GM19025 (cell line): ENCODE measurements around the gene CFHR5.
"Not testable (repeated sequence)": the region's sequence is repeated elsewhere in the genome, so short reads cannot be mapped to it uniquely, and the experiment has no call there.

Experiments used
- ATAC-seq: cut with Tn5 transposase; IDR thresholded peaks from one replicate; pipeline ENCODE4 v1.9.1; 2021; ENCODE audit warnings: mild to moderate bottlenecking, low read depth, moderate library complexity; ENCODE audit not compliant: unreplicated experiment

CFHR5 gene

DNA sequence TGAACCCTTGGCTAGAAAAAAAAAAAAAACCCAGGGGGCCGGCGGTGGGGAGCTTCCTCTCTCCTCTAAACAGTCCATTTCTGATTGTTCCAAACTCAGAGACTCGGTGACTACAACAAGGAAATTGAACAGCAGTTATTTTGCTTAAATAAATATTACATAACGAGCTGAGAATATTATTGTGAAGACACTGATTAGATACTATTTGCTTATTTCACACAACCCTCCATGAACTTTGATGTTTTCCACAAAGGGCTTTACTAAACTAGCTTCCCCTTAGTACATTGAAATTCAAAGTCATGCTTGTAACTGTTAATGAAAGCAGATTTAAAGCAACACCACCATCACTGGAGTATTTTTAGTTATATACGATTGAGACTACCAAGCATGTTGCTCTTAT is at the start of gene CFHR5:
CFHR5 (plus strand) TSS at position 279 of the 400 bp plus-strand sequence; CDS start at position 388, 109 bp downstream.
- no peak for ATAC-seq

DNA sequence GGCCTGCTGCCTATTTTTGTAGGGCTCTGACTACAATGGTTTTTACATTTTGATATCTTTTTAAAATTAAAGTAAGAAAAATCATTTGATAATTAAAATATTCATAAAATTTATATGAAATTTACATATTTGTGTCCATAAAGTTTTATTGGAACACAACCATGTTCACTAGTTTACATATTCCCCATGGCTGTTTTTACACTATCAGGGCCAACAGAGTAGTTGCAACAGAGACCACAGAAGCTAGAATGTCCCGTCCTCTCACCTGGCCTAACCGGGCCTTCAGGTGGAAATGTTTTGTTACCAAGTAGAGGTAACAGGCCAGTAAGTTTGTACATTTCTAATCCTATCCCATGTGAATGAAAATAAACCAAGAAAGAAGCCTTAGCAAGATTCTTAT is 44.5 kb upstream of the CFHR5 start:
- not testable (repeated sequence) for ATAC-seq

DNA sequence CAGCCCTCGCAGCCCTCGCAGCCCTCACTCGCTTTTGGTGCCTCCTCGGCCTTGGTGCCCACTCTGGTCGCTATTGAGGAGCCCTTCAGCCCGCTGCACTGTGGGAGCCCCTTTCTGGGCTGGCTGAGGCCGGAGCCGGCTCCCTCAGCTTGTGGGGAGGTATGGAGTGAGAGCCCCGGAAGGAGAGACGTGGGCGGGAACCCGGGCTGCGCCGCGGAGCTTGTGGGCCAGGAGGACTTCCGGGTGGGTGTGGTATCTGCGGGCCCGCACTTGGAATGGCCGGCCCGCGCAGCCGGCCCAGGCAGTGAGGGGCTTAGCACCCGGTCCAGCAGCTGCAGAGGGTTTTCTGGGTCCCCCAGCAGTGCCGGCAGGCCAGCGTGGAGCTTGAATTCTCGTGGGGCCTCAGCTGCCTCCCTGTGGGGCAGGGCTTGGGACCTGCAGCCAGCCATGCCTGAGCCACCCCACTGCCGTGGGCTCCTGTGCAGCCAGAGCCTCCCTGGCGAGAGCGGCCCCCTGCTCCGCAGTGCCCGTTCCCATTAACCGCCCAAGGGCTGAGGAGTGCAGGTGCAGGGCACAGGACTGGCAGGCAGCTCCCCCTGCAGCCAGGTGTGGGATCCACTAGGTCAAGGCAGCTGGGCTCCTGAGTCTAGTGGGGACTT is 43.7 kb upstream of the CFHR5 start:
- no peak for ATAC-seq

DNA sequence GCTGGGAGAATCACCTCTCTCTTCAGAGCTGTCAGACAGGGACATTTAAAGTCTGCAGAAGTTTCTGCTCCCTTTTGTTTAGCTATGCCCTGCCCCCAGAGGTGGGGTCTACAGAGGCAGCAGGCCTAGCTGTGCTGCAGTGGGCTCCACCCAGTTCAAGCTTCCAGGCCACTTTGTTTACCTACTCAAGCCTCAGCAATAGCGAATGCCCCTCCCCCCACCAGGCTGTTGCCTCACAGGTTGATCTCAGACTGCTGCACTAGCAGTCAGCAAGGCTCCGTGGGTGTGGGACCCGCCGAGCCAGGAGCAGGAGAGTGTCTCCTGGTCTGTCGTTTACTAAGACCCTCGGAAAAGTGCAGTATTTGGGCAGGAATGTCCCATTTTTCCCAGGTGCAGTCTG is 35.9 kb upstream of the CFHR5 start:
- ATAC-seq, result not testable (repeated sequence)

DNA sequence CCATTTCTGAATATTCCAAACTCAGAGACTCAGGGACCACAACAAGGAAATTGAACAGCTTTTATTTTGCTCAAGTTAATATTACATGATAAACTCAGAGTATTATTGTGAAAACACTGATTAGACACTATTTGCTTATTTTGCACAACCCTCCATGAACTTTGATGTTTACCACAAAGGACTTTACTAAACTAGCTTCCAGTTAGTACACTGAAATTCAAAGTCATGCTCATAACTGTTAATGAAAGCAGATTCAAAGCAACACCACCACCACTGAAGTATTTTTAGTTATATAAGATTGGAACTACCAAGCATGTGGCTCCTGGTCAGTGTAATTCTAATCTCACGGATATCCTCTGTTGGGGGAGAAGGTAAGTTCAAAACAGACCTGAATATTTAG is 33.8 kb upstream of the CFHR5 start, which contains the start of gene CFHR2:
CFHR2 (plus strand) TSS at position 171 of the 400 bp plus-strand sequence; CDS start at position 314, 143 bp downstream.
- not testable (repeated sequence) for ATAC-seq

DNA sequence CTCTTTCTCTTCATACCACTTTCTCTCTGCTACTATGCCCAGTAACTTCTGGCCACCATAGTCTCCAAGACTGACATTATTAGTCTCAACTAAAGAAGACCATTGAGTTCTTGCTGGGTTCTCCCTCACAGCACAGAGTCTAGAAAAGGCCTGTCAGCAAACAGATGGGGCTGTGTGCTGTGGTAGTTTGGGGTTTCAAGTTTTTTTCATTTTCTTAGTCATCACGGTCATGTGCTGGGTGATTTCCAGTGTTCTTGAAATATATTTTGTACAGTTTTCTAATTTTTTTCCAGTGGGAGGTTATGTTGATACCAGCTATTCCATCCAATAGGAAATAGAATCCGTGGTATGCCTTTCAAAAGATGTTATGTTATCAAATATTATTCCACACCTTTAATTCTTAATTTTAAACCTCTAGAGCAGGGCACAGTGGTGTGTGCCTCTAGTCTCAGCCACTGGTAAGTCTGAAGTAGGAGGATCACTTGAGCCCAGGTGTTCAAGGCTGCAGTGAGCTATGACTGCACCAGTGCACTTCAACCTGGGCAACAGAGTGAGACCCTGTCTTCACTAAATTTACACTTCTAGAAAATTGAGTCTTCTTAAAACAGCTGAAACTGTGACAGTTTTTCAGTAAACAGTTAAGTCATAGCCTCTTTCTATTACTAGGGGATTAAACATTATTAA is 25.5 kb upstream of the CFHR5 start:
- peak; percentile 83 for ATAC-seq

DNA sequence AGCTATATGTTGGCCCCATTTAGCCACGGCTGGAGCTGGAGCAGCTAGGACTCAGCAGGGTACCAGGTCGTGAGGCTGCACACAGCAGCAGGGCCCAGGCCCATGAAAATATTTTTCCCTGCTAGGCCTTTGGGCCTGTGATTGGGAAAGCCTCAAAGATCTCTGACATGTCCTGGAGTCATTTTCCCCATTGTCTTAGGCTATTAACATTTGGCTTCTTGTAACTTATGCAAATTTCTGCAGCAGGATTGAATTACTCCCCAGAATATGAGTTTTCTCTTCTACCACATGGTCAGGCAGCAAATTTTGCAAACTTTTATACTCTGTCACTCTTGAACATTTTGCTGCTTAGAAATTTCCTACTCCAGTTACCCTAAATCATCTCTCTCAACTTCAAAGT is 22.6 kb upstream of the CFHR5 start:
- ATAC-seq, result no peak

DNA sequence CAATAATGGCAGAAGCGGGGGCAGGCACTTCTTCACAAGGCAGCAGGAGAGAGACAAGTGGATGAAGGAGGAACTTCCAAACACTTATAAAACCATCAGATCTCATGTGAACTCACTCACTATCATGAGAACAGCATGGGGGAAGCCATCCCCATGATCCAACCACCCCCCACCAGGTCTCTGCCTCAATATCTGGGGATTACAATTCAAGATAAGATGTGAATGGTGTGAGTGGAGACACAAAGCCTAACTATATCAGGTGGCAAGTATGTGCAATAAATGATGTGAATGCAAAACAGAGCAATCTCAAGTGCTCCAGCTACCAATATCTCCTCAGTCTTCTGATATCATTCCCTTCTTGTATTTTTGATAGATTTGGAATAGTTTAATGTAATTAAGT is 21.4 kb upstream of the CFHR5 start:
- no peak for ATAC-seq

DNA sequence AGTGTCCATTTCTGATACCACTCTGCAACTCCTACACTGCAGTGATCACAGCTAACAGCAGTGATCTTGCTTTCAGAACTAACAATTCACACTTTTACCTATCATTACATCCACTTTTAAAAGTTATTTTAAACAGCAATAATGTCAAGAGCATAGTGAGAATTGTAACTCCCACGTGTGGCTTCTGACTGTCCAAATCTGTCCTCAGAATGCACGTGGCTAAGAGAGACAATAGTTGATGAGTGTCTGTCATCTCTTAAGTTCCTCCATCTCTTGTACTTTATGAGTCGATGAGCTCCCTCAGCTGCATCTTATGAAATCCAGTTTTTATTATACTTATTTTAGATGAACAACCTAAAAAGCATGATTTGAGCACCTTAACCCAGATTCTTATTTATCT is 16.5 kb upstream of the CFHR5 start:
- ATAC-seq, result no peak

DNA sequence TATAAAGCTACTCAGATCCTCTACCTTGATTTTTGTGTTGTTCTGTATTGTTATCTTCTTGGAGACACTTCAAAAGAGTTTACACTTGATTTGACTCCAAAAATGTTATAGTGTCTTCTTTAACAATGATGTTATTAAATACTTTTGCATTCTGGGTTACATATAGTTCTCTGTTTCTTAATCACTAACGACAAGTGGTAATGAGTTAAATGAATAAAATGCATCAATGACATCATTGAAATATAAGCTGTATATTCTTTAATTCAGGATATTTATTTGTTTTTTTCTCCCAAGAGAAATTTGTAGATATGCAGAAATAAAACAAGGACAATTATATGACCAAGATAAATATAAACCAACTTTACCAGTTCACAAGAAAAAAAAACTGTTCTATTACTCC is 7.2 kb upstream of the CFHR5 start:
- ATAC-seq, result no peak

DNA sequence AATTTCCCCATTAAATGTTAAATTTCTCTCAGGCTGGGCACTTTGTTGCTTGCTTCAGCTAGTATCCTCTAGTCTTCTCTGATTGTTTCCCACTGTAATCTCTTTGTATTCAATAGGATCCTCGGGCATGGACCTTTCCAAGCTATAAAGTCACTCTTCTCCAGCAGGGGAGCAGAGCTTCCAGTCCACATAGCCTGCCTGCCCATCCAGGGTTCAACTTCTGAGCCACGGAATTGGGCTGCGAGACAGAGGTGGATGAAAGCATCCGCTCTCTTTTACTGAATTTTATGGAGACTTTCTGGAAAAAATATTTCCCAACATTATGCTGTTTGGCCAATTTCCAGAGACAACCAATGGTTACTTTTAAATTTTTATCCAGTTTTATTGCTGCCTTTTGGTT is 1.1 kb upstream of the CFHR5 start:
- no peak for ATAC-seq

DNA sequence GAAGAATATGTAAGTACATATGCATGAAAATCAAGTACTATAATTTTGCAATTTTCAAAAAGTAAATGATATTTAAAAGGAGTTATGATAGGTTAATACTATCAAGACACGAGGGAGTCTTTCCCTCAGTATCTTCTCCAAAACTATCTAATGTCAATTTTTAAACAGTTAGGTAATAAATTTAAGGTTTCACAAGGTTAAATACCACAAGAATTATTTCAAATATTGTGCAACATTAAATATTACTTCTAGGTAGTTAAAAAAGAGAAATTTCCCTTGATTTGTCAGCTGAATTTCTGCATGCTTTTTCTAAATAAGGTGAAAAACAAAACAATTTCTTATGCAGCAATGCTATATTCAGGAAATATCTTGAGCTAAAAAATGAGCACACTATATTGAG is 3.5 kb downstream of the CFHR5 start:
- no peak for ATAC-seq

DNA sequence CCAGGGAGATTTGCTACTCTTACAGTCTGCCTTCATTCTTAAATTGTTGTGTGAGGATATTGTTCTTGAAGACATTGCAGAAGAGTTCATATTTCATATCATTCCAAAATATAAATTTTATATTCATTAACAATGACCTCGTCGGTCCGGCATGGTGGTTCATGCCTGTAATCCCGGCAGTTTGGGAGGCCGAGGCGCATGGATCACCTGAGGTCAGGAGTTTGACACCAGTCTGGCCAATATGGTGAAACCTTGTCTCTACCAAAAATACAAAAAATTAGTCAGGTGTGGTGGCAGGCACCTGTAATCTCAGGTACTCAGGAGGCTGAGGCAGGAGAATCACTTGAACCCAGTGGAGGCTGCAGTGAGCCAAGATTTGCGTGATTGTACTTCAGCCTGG is 4.9 kb downstream of the CFHR5 start:
- not testable (repeated sequence) for ATAC-seq

DNA sequence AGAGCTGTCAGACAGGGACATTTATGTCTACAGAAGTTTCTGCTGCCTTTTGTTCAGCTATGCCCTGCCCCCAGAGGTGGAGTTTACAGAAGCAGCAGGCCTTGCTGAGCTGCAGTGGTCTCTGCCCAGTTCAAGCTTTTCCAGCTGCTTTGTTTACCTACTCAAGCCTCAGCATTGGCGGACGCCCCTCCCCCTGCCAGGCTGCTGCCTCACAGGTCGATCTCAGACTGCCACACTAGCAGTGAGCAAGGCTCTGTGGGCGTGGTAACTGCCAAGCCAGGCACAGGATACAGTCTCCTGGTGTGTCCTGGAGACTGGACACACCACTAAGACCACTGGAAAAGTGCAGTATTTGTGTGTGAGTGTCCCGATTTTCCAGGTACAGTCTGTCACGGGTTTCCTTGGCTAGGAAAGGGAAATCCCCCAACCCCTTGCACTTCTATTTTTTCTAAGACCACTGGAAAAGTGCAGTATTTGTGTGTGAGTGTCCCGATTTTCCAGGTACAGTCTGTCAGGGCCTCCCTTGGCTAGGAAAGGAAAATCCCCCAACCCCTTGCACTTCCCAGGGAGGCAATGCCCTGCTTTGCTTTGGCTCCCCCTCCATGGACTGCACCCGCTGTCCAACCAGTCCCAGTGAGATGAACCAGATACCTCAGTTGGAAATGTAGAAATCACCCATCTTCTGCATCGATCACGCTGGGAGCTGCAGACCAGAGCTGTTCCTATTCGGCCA is 14.7 kb downstream of the CFHR5 start:
- not testable (repeated sequence) for ATAC-seq

DNA sequence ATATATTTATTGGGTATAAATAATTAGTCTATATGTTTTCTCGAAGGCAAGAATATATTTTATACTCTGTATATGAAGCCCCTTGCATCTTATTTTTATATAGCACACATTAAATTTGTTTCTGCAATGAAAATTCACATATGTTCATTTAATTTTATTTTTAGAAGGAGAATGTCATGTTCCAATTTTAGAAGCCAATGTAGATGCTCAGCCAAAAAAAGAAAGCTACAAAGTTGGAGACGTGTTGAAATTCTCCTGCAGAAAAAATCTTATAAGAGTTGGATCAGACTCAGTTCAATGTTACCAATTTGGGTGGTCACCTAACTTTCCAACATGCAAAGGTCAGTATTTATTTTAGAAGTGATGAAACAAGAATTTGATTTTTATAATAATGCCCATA is 16.6 kb downstream of the CFHR5 start:
- no peak for ATAC-seq

DNA sequence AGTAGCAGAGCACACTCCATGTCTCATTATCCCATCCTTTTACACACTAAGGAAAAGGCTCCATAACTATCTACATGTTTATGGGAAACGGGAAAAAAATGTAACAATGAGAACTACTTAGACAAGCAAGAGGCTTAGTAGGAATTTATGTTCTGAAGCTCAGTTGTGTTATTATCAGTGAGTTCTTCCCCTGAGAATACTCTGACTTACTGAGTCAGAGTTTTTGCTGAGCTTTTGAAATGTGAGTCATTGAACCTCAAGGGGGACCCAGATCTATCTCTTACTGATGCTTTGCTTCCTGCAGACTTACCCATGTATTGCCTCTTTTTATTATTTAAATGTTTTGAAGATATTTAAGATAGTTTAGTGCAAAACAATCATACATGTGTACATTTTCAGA is 20.1 kb downstream of the CFHR5 start:
- no peak for ATAC-seq

DNA sequence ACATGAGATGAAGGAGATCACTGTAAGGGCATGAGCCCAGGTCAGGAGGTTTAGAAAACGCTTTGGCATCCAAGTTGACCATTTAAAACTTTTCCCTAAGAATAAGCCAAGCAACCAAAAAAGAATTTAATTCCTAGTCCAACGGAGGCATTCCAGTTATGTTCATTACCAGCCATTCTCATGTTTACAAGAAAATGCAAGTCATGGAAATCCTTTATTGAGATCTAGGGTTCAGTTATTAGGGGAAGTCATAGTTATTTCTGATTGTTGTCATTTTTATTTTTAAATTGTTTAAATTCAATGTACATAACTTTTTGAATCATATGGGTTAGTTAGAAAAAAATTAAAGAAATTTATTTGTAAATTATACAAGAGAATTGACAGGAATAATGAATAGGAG is 24.5 kb downstream of the CFHR5 start:
- no peak for ATAC-seq

DNA sequence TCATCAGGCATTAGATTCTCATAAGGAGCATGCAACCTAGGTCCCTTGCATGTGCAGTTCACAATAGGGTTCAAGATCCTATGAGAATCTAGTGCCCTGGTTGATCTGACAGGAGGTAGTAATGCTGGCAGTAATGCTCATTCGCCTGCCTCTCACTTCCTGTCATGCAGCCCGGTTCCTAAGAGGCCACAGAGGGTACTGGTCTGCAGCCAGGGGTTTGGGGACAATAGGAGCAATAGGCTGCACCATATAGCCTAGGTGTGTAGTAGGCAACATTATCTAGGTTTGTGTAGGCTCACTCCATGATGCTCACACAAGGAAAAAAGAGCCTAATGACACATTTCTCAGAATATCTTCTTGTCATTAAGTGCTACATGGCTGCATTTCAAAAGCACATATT is 25.8 kb downstream of the CFHR5 start:
- ATAC-seq, result no peak

DNA sequence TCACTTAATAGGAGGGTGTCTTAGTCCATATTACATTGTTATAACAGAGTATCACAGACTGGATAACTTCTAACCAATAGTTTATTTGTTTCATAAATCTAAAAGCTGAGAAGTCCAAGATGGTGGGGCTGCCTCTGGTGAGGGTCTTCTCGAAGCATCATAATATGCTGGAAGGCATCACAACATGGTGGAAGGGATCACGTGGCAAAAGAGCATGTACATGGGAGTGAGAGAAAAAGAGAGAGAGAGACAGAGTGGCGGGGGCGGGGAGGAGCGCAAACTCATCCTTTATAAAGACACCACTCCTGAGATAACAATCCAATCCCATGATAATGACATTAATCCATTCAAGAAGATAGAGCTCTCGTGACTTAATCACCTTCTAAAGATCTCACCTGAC is 31.5 kb downstream of the CFHR5 start:
- no peak for ATAC-seq

DNA sequence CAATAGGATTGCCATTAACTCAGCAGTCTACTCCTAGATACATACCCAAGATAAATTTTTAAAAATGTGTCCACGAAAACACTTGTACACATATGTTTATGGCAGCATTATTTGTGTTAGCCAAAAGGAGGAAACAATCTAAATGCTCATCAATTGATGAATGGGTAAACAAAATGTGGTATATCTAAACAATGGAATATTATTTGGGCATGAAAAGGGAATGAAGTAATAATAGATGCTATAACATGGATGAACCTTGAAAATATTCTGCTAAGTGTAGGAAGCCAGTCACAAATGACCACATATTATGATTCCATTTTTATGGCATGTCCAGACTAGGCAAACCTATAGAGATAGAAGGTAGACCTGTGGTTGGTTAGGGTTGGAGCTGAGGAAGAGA is 34.3 kb downstream of the CFHR5 start:
- no peak for ATAC-seq

DNA sequence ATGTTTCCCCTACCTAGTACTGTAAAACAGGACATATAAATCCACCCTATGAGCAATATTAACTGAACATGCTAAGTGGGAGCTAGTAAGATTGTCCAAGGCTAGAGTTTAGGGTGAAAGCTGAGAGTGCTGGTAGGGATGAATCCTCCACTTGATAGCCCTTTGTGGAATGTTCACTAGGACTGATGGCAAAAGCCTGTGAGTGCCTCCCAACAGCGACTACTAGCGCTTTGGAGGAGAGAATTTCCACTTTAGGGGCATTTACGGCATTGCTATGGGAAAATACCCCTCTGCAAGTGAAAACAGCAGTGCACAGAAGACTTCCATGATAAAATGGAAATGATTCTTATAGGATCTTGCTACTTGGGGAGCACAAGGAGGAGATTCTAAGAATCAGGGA is 35.9 kb downstream of the CFHR5 start:
- no peak for ATAC-seq

DNA sequence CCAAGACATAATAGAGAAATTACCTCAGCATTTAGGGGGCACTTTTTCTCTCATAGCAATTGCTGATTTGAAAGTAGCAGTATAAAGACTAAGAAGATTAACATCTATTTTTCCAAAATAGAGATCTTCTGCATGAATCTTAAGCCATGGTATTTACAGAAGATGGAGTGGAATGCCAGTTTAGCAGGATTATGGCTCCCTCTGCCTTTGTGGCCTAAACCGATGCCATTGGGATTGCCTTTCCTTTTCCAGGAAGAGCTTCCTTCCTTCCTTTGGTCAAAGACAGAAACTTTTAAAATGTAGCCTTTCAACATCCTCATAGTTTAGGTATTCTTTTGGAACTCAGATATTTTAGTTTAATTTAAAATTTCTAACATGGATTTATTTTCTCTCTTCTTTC is 39.4 kb downstream of the CFHR5 start:
- no peak for ATAC-seq
